ENCODE measurements around the gene ATRIP.
"Not testable (repeated sequence)": the region's sequence is repeated elsewhere in the genome, so short reads cannot be mapped to it uniquely, and the experiment has no call there.

DNA sequence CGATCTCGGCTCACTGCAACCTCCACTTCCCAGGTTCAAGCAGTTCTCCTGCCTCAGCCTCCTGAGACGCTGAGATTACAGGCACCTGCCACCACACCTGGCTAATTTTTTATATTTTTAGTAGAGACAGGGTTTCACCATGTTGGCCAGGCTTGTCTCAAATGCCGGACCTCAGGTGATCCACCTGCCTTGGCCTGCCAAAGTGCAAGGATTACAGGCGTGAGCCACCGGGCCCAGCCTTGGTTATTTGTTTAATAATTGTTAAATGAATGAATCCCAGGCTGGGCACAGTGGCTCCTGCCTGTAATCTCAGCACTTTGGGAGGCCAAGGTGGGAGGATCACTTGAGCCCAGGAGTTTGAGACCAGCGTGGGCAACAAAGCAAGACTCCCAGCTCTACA is 15.2 kb downstream of the ATRIP start:
- TF ChIP-seq, protein P1, sequence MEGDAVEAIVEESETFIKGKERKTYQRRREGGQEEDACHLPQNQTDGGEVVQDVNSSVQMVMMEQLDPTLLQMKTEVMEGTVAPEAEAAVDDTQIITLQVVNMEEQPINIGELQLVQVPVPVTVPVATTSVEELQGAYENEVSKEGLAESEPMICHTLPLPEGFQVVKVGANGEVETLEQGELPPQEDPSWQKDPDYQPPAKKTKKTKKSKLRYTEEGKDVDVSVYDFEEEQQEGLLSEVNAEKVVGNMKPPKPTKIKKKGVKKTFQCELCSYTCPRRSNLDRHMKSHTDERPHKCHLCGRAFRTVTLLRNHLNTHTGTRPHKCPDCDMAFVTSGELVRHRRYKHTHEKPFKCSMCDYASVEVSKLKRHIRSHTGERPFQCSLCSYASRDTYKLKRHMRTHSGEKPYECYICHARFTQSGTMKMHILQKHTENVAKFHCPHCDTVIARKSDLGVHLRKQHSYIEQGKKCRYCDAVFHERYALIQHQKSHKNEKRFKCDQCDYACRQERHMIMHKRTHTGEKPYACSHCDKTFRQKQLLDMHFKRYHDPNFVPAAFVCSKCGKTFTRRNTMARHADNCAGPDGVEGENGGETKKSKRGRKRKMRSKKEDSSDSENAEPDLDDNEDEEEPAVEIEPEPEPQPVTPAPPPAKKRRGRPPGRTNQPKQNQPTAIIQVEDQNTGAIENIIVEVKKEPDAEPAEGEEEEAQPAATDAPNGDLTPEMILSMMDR (IDR thresholded peaks at IDR 0.05; ENCODE audit: low read depth, low read length), result not testable (repeated sequence)
- not testable (repeated sequence) for TF ChIP-seq POLR2A (IDR thresholded peaks at IDR 0.05; ENCODE audit: extremely low read depth, insufficient read length)

All from NB4 (cell line).